ENCODE measurements around the gene MCC.

GRCh38 chr5:113333411-113333810, 154.8 kb downstream of the MCC start:
- TF ChIP-seq EZH2 (optimal IDR thresholded peaks at IDR 0.05; ENCODE audit: low read depth, low read length) (no peak), CTCF (IDR thresholded peaks at IDR 0.05; ENCODE audit: low read length) (no peak), EZH2phosphoT487 (IDR thresholded peaks at IDR 0.05; ENCODE audit: low read length) (no peak)

Data from MM.1S (cell line).